DND-41 (cell line): Measurements from ENCODE around the gene CEL.

Experiments
- ATAC-seq: fragments of 200-7000 bp; cut with Tn5 transposase; 3 replicates; pipeline ENCODE4 v1.9.1; 2021; ENCODE audit warnings: low read depth; ENCODE audit not compliant: insufficient read depth
- DNase-seq: peaks from one replicate; pipeline ENCODE4 v3.0.0-alpha.2; 2020
- H2AFZ ChIP-seq: 2 replicates; pipeline ENCODE4 v1.6.0; 2012; ENCODE audit warnings: low read depth, low read length
- H3K27ac ChIP-seq: 2 replicates; pipeline ENCODE4 v1.5.1; 2012; ENCODE audit warnings: low read length, inconsistent platforms
- H3K27me3 ChIP-seq: fragments of 200-600 bp; sonication (generic); 2 replicates; pipeline ENCODE4 v1.6.0; 2012; ENCODE audit warnings: low read length, mild to moderate bottlenecking, inconsistent platforms; ENCODE audit not compliant: insufficient read depth, poor library complexity
- H3K36me3 ChIP-seq: 2 replicates; pipeline ENCODE4 v1.5.1; 2012; ENCODE audit warnings: low read length, inconsistent platforms; ENCODE audit not compliant: insufficient read depth
- H3K4me1 ChIP-seq: 2 replicates; pipeline ENCODE4 v1.5.1; 2012; ENCODE audit warnings: mild to moderate bottlenecking, low read length; ENCODE audit not compliant: insufficient read depth
- H3K4me2 ChIP-seq: 2 replicates; pipeline ENCODE4 v1.6.0; 2012; ENCODE audit warnings: mild to moderate bottlenecking, moderate library complexity, low read length, inconsistent platforms; ENCODE audit not compliant: insufficient read depth
- H3K4me3 ChIP-seq, 2 experiments: fragments of 200-600 bp in 1 of 2; shearing (Covaris generic) in 1 of 2; 2 replicates each; pipeline ENCODE4 v1.5.1; 2012 to 2016; ENCODE audit warnings: inconsistent platforms in 2 of 2, low read length in 2 of 2, mild to moderate bottlenecking in 2 of 2, low read depth in 1 of 2, moderate library complexity in 1 of 2
- H3K79me2 ChIP-seq: 2 replicates; pipeline ENCODE4 v1.6.0; 2012; ENCODE audit warnings: low read length, inconsistent platforms; ENCODE audit not compliant: insufficient read depth
- H3K9ac ChIP-seq: 2 replicates; pipeline ENCODE4 v1.6.0; 2012; ENCODE audit warnings: low read depth, mild to moderate bottlenecking, inconsistent platforms, low read length, moderate library complexity
- H3K9me3 ChIP-seq: 2 replicates; pipeline ENCODE4 v1.5.1; 2012; ENCODE audit warnings: low read length, moderate library complexity, mild to moderate bottlenecking, inconsistent platforms; ENCODE audit not compliant: insufficient read depth, severe bottlenecking
- H4K20me1 ChIP-seq: 2 replicates; pipeline ENCODE4 v1.6.0; 2012; ENCODE audit warnings: low read length; ENCODE audit not compliant: insufficient read depth
- EZH2 ChIP-seq: IDR thresholded peaks from 3 replicates; pipeline ENCODE4 v1.6.1; 2012; ENCODE audit warnings: borderline replicate concordance, low read depth, mild to moderate bottlenecking, moderate library complexity, low read length, inconsistent platforms; ENCODE audit not compliant: severe bottlenecking
- TF ChIP-seq, protein P1 (sequence below): IDR thresholded peaks from 2 replicates; pipeline ENCODE4 v1.5.1; 2012; ENCODE audit warnings: borderline replicate concordance, low read length, moderate library complexity, mild to moderate bottlenecking; ENCODE audit not compliant: poor library complexity, severe bottlenecking; ENCODE audit errors: extremely low read depth

The CEL gene

GRCh38 chr9:133108794-133109641 is 47.2 kb downstream of the CEL start:
- ATAC-seq, result no peak
- no peak overlapping the region for H3K4me2 ChIP-seq
- no peaks in the 10 kb centered on the region for H3K9me3 ChIP-seq
- peaks cover 10% of the 10 kb centered on the region; the same call in 1 of the 2 replicates for H3K79me2 ChIP-seq
- H2AFZ ChIP-seq, result no peak overlapping the region
- peaks cover 26% of the 10 kb centered on the region for H4K20me1 ChIP-seq
- H3K27me3 ChIP-seq, result no peaks in the 10 kb centered on the region
- no peaks in the 10 kb centered on the region for H3K4me1 ChIP-seq
- H3K9ac ChIP-seq, result no peak overlapping the region
- no peak for DNase-seq
- peaks cover 70% of the 10 kb centered on the region for H3K36me3 ChIP-seq
- TF ChIP-seq, protein P1, sequence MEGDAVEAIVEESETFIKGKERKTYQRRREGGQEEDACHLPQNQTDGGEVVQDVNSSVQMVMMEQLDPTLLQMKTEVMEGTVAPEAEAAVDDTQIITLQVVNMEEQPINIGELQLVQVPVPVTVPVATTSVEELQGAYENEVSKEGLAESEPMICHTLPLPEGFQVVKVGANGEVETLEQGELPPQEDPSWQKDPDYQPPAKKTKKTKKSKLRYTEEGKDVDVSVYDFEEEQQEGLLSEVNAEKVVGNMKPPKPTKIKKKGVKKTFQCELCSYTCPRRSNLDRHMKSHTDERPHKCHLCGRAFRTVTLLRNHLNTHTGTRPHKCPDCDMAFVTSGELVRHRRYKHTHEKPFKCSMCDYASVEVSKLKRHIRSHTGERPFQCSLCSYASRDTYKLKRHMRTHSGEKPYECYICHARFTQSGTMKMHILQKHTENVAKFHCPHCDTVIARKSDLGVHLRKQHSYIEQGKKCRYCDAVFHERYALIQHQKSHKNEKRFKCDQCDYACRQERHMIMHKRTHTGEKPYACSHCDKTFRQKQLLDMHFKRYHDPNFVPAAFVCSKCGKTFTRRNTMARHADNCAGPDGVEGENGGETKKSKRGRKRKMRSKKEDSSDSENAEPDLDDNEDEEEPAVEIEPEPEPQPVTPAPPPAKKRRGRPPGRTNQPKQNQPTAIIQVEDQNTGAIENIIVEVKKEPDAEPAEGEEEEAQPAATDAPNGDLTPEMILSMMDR, result no peak
- TF ChIP-seq EZH2, result no peak
- H3K27ac ChIP-seq, result no peak overlapping the region
- no peak overlapping the region for H3K4me3 ChIP-seq

DNA sequence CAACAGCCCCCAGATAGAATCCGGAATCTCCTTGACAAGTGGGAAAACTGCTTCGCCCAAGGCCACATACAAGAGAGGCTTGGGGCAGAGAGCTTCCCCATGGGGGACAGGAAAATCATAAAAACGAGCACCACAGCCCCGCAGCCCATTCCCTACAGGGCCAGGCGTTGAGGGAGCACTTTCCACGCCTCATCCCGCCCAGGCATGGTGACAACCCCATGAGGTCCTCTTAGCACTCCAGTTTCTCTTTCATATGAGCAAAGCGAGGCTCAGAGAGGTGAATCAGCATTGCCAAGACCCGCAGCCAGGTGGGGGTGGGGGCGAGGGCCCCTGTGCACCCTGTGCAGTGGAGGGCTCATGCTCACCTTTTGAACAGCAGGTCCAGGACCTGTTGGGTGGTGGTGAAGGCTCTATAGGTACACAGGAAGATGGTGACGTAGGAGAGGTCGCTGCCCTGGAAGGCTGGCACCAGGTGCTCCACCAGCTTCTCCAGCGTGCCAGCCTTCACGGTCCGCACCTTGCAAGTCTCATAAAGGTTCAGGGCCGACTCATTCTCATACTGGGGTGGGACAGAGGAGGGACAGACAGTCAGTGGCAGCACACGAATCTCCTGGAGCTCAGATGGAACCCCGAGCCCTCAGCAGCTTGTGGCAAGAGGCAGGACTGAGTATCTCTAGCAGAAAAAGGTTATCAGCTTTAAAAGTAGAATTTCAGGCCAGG is 48.3 kb downstream of the CEL start:
- H4K20me1 ChIP-seq, result peaks cover 37% of the 10 kb centered on the region
- no peak for TF ChIP-seq EZH2
- TF ChIP-seq, protein P1, result no peak
- H3K27me3 ChIP-seq, result no peaks in the 10 kb centered on the region
- H3K4me2 ChIP-seq, result no peak overlapping the region
- no peak overlapping the region for H2AFZ ChIP-seq
- H3K4me3 ChIP-seq, result no peak overlapping the region
- no peak overlapping the region for H3K9ac ChIP-seq
- peaks cover 16% of the 10 kb centered on the region; the same call in 1 of the 2 replicates for H3K79me2 ChIP-seq
- ATAC-seq, result no peak
- DNase-seq, result no peak
- H3K4me1 ChIP-seq, result no peaks in the 10 kb centered on the region
- peaks cover 60% of the 10 kb centered on the region for H3K36me3 ChIP-seq
- no peak overlapping the region for H3K27ac ChIP-seq
- no peaks in the 10 kb centered on the region for H3K9me3 ChIP-seq

DNA sequence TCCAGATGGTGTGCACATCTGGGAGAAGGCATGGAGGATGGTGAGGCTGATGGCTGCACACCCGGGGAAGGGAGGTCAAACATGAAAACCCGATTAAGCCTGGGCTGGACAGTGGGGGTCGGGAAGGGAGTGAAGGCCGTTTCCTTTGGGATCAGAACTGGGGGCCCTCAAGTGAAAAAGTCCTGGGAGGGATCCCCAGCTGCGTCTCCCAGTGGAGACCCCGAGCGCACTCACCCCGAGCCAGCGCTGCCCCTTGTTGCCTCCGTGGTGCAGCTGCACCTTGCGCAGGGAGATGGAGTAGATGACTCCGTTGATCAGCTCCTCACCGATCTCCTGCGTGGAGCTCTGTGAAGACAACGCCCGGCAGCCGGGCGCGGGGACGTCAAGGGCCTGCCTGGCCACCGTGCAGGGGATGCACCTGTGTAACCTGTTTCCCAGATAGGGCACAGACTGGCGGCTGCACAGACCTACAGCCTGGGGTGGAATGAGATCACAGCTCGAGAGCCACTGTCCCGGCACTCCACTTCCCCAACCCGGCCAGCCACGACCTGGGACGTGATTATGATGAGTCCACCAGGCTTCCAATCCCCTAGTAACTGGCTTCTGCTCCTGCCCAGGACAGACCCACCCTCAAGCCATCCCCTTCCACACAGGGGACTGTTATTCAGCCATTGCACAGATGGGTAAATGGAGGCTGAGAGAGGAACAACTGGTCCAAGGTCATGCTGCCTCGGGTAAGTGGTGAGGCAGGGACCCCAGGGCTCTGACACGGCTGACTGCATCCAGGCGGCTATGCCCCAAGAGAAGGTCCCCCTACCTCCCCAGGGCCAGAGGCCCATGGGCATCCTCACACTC is 50.3 kb downstream of the CEL start:
- ATAC-seq, result no peak
- H3K4me3 ChIP-seq, result no peak overlapping the region
- no peak overlapping the region for H3K9ac ChIP-seq
- H3K27ac ChIP-seq, result no peak overlapping the region
- TF ChIP-seq EZH2, result no peak
- TF ChIP-seq, protein P1, result no peak
- H3K4me2 ChIP-seq, result no peak overlapping the region
- H2AFZ ChIP-seq, result no peak overlapping the region
- DNase-seq, result no peak
- peaks cover 46% of the 10 kb centered on the region for H3K36me3 ChIP-seq
- H4K20me1 ChIP-seq, result peaks cover 55% of the 10 kb centered on the region
- peaks cover 31% of the 10 kb centered on the region for H3K79me2 ChIP-seq
- no peaks in the 10 kb centered on the region for H3K4me1 ChIP-seq
- no peaks in the 10 kb centered on the region for H3K27me3 ChIP-seq
- H3K9me3 ChIP-seq, result no peaks in the 10 kb centered on the region
